ENCODE data around the gene TXNDC9.

GRCh38 chr2:99338029-99338585 is 2.0 kb upstream of the TXNDC9 start:
- no peak for TF ChIP-seq TAF1 (IDR thresholded peaks at IDR 0.05; ENCODE audit: borderline replicate concordance, low read depth, low read length)
- no peak; the same call in 1 of the 2 replicates for TF ChIP-seq POLR2AphosphoS5 (IDR thresholded peaks at IDR 0.05; ENCODE audit: low read depth, low read length)

All from GM12892 (cell line).